ENCODE measurements around the gene NUMBL. TPM values are rescaled to one million over a fixed set of nuclear protein-coding genes. Genes with fewer than 3 reads are reported as not detected.
A peak's percentile ranks its signal among the peaks of the same experiment; 100 is the strongest.

NUMBL gene
- total and polyA plus RNA-seq, 11 donors: 7.3 to 29.1 (median 10.6) TPM

GRCh38 chr19:40686882-40687524, 3.4 kb downstream of the NUMBL start:
- Histone ChIP-seq H3K4me3 (peak overlapping the region in 1 of 12 donors; percentile 80), H3K36me3 (peaks cover 0 to 49% (median 33%) of the 10 kb centered on the region in 9 donors)
- intact Hi-C loops (cut with DNase I): no loop called here

GRCh38 chr19:40685563-40685962, 4.9 kb downstream of the NUMBL start:
- ATAC-seq (no peak), DNase-seq (peak in 1 of 5 donors; percentile 26)
- WGBS, 4 donors: 69 to 77% (median 72%) methylated on average over 6 of the region's 6 CpGs
- TF ChIP-seq CTCF (IDR thresholded peaks at IDR 0.05) (no peak), POLR2A (IDR thresholded peaks at IDR 0.05) (no peak)
- Histone ChIP-seq H3K27ac (no peak overlapping the region), H3K9me3 (no peaks in the 10 kb centered on the region), H3K4me3 (no peak overlapping the region), H3K4me1 (peaks cover 0 to 41% (median 12%) of the 10 kb centered on the region in 12 donors), H3K36me3 (peaks cover 0 to 63% (median 47%) of the 10 kb centered on the region in 9 donors), H3K27me3 (no peaks in the 10 kb centered on the region)
- intact Hi-C loops (cut with DNase I): no loop called here

More at GRCh38 chr19:40686882-40687524, 3.4 kb downstream of the NUMBL start:
- Histone ChIP-seq H3K27ac (peak overlapping the region in 8 of 12 donors; percentile 18 to 90 (median 60)), H3K27me3 (no peaks in the 10 kb centered on the region), H3K9me3 (no peaks in the 10 kb centered on the region), H3K4me1 (peaks cover 0 to 48% (median 20%) of the 10 kb centered on the region in 12 donors)
- TF ChIP-seq POLR2A (IDR thresholded peaks at IDR 0.05): no peak
- TF ChIP-seq CTCF (IDR thresholded peaks at IDR 0.05): no peak
- ATAC-seq (no peak), DNase-seq (peak in 1 of 5 donors; percentile 36)
- 85 to 92% (median 88%) methylated on average over 14 of the region's 14 CpGs for WGBS, 4 donors

GRCh38 chr19:40685016-40685526, 5.4 kb downstream of the NUMBL start:
- Histone ChIP-seq H3K36me3 (peaks cover 0 to 68% (median 52%) of the 10 kb centered on the region in 9 donors), H3K4me1 (peaks cover 0 to 38% (median 9%) of the 10 kb centered on the region in 12 donors), H3K27me3 (no peaks in the 10 kb centered on the region), H3K4me3 (no peak overlapping the region), H3K9me3 (no peaks in the 10 kb centered on the region), H3K27ac (no peak overlapping the region)
- intact Hi-C loops (cut with DNase I): no loop called here
- WGBS, 4 donors: 89 to 93% (median 91%) methylated on average over 3 of the region's 3 CpGs
- ATAC-seq: no peak
- TF ChIP-seq CTCF (IDR thresholded peaks at IDR 0.05): no peak
- no peak for TF ChIP-seq POLR2A (IDR thresholded peaks at IDR 0.05)
- DNase-seq: peak in 1 of 5 donors; percentile 22

GRCh38 chr19:40684280-40684679, 6.2 kb downstream of the NUMBL start:
- no peak for ATAC-seq

More at GRCh38 chr19:40684280-40684679, 6.2 kb downstream of the NUMBL start:
- Histone ChIP-seq H3K9me3 (no peaks in the 10 kb centered on the region), H3K27me3 (no peaks in the 10 kb centered on the region), H3K4me3 (no peak overlapping the region), H3K36me3 (peaks cover 0 to 76% (median 59%) of the 10 kb centered on the region in 9 donors), H3K4me1 (peaks cover 0 to 30% (median 5%) of the 10 kb centered on the region in 12 donors), H3K27ac (no peak overlapping the region)
- 95 to 97% (median 96%) methylated on average over 32 of the region's 32 CpGs for WGBS, 4 donors
- intact Hi-C loops (cut with DNase I): no loop called here
- DNase-seq: no peak
- TF ChIP-seq POLR2A (IDR thresholded peaks at IDR 0.05) (no peak), CTCF (IDR thresholded peaks at IDR 0.05) (no peak)

All from heart left ventricle (tissue), 16 donors.